Neural crest cell (in vitro differentiated cells): Measurements from ENCODE around the gene RPL27A. TPM values are rescaled to one million over a fixed set of nuclear protein-coding genes. Genes with fewer than 3 reads are reported as not detected.

ENCODE experiments used
- DNase-seq: peaks from one replicate; pipeline ENCODE4 v3.0.0; 2021; ENCODE audit warnings: low read depth, mixed read lengths, low spot score
- H3K27ac Mint-ChIP-seq: one replicate; pipeline ENCODE4 v1.8.0; 2021; ENCODE audit warnings: mild to moderate bottlenecking, mixed read lengths; ENCODE audit not compliant: unreplicated experiment
- H3K27me3 Mint-ChIP-seq: 2 replicates; pipeline ENCODE4 v1.8.0; 2021; ENCODE audit warnings: low read depth, mild to moderate bottlenecking, mixed read lengths
- H3K36me3 Mint-ChIP-seq: 2 replicates; pipeline ENCODE4 v1.8.0; 2021; ENCODE audit warnings: low read depth, mild to moderate bottlenecking, mixed read lengths
- H3K4me1 Mint-ChIP-seq: 2 replicates; pipeline ENCODE4 v1.8.0; 2021; ENCODE audit warnings: mixed read lengths
- H3K4me3 Mint-ChIP-seq: one replicate; pipeline ENCODE4 v1.8.0; 2021; ENCODE audit warnings: mild to moderate bottlenecking, mixed read lengths
- H3K9me3 Mint-ChIP-seq: 2 replicates; pipeline ENCODE4 v1.8.0; 2021; ENCODE audit warnings: mixed read lengths
- CTCF ChIP-seq: fragments of 200-600 bp; sonication (generic); conservative IDR thresholded peaks from 2 replicates; pipeline ENCODE4 v1.5.0; 2021; ENCODE audit warnings: antibody characterized with exemption, mild to moderate bottlenecking
- total RNA-seq: library from RNA; stranded (reverse); gene quantifications from 2 replicates; pipeline ENCODE4 v1.2.1, GENCODE V29; 2021

RPL27A gene
- total RNA-seq, 1 donor from 2014 or later = 711 TPM

GRCh38 chr11:8650401-8650990 is 32.1 kb upstream of the RPL27A start:
- Mint-ChIP-seq H3K27ac (no peak overlapping the region), H3K9me3 (no peaks in the 10 kb centered on the region), H3K36me3 (peaks cover 4% of the 10 kb centered on the region), H3K4me3 (no peak overlapping the region), H3K4me1 (no peaks in the 10 kb centered on the region), H3K27me3 (no peaks in the 10 kb centered on the region)
- TF ChIP-seq CTCF = no peak
- no peak for DNase-seq

GRCh38 chr11:8652140-8652539 is 30.5 kb upstream of the RPL27A start:
- Mint-ChIP-seq H3K27me3 (no peaks in the 10 kb centered on the region), H3K36me3 (peaks cover 4% of the 10 kb centered on the region), H3K27ac (peak overlapping the region; percentile 70), H3K4me1 (no peaks in the 10 kb centered on the region), H3K9me3 (no peaks in the 10 kb centered on the region), H3K4me3 (no peak overlapping the region)
- DNase-seq = no peak
- no peak for TF ChIP-seq CTCF

- no peaks in the 10 kb centered on the region for H3K27me3 Mint-ChIP-seq
- no peaks in the 10 kb centered on the region for H3K4me1 Mint-ChIP-seq
- no peak overlapping the region for H3K27ac Mint-ChIP-seq
- no peaks in the 10 kb centered on the region for H3K36me3 Mint-ChIP-seq
- no peak for DNase-seq
- no peak overlapping the region for H3K4me3 Mint-ChIP-seq
- no peaks in the 10 kb centered on the region for H3K9me3 Mint-ChIP-seq
- TF ChIP-seq CTCF = no peak
Measured at GRCh38 chr11:8654503-8654902, 28.1 kb upstream of the RPL27A start.

- Mint-ChIP-seq H3K27ac (no peak overlapping the region), H3K9me3 (no peaks in the 10 kb centered on the region), H3K4me1 (no peaks in the 10 kb centered on the region), H3K27me3 (no peaks in the 10 kb centered on the region), H3K36me3 (no peaks in the 10 kb centered on the region), H3K4me3 (no peak overlapping the region)
- DNase-seq = no peak
- TF ChIP-seq CTCF = no peak
Measured at GRCh38 chr11:8656291-8656690, 26.3 kb upstream of the RPL27A start.

GRCh38 chr11:8658321-8659057 is 24.1 kb upstream of the RPL27A start:
- TF ChIP-seq CTCF = no peak
- H3K4me3 Mint-ChIP-seq = no peak overlapping the region
- H3K27ac Mint-ChIP-seq = no peak overlapping the region

More at GRCh38 chr11:8658321-8659057, 24.1 kb upstream of the RPL27A start:
- Mint-ChIP-seq H3K9me3 (no peaks in the 10 kb centered on the region), H3K36me3 (no peaks in the 10 kb centered on the region), H3K4me1 (no peaks in the 10 kb centered on the region), H3K27me3 (no peaks in the 10 kb centered on the region)
- no peak for DNase-seq
